ENCODE results near the gene FADS1.

Gene FADS1

GRCh38 chr11:61793083-61793828 lies 23.5 kb downstream of the FADS1 start:
- peak in 1 of 2 experiments; percentile 71 for DNase-seq

- DNase-seq, result peak; percentile 78 to 83
Measured at GRCh38 chr11:61792310-61793082, 24.3 kb downstream of the FADS1 start, which contains the start of the genes FEN1 and TMEM258. Gene FEN1, plus strand, starts transcription at chr11:61792911. Its CDS starts 2,451 bp downstream, at chr11:61795362. Gene TMEM258, minus strand, starts transcription at chr11:61792599. Its CDS starts 41 bp downstream, at chr11:61792558.

GRCh38 chr11:61791737-61792309 lies 25.0 kb downstream of the FADS1 start:
- peak in 1 of 2 experiments; percentile 23 for DNase-seq

GRCh38 chr11:61787928-61788491 lies 28.8 kb downstream of the FADS1 start:
- no peak for DNase-seq

- no peak for DNase-seq
Measured at GRCh38 chr11:61785837-61786402, 30.9 kb downstream of the FADS1 start.

GRCh38 chr11:61784506-61784805 lies 32.3 kb downstream of the FADS1 start:
- DNase-seq, result no peak

- DNase-seq, result no peak
Measured at GRCh38 chr11:61783717-61784505, 32.9 kb downstream of the FADS1 start.

GRCh38 chr11:61782841-61783240 lies 34.0 kb downstream of the FADS1 start:
- DNase-seq, result no peak

- no peak for DNase-seq
Measured at GRCh38 chr11:61782299-61782698, 34.5 kb downstream of the FADS1 start.

- no peak for DNase-seq
Measured at GRCh38 chr11:61781585-61781984, 35.2 kb downstream of the FADS1 start.

GRCh38 chr11:61780581-61781162 lies 36.1 kb downstream of the FADS1 start:
- DNase-seq, result no peak

GRCh38 chr11:61779666-61780525 lies 36.9 kb downstream of the FADS1 start:
- DNase-seq, result no peak

- DNase-seq, result no peak
Measured at GRCh38 chr11:61778920-61779650, 37.7 kb downstream of the FADS1 start.

- no peak for DNase-seq
Measured at GRCh38 chr11:61778357-61778886, 38.4 kb downstream of the FADS1 start.

GRCh38 chr11:61777234-61778090 lies 39.3 kb downstream of the FADS1 start:
- no peak for DNase-seq

GRCh38 chr11:61776561-61777075 lies 40.2 kb downstream of the FADS1 start:
- DNase-seq, result no peak

GRCh38 chr11:61775606-61776554 lies 40.9 kb downstream of the FADS1 start:
- no peak for DNase-seq
